Body of pancreas (tissue), 4 donors: ENCODE measurements around the gene GART.

Source experiments
- POLR2A ChIP-seq, 3 donors: fragments of 450-650 bp; IDR thresholded peaks; one replicate each; pipeline ENCODE4 v1.6.1; 2016; ENCODE audit warnings: antibody characterized with exemption in 3 of 3, mild to moderate bottlenecking in 2 of 3
- TF ChIP-seq, protein P1 (sequence below), 7 experiments: fragments of 450-650 bp in 4 of 7; fragments of 200-600 bp in 3 of 7; sonication (generic) in 3 of 7; IDR thresholded peaks; one replicate each; pipeline ENCODE4 v1.5.1; 2016 to 2019; ENCODE audit warnings: antibody characterized with exemption in 7 of 7

DNA sequence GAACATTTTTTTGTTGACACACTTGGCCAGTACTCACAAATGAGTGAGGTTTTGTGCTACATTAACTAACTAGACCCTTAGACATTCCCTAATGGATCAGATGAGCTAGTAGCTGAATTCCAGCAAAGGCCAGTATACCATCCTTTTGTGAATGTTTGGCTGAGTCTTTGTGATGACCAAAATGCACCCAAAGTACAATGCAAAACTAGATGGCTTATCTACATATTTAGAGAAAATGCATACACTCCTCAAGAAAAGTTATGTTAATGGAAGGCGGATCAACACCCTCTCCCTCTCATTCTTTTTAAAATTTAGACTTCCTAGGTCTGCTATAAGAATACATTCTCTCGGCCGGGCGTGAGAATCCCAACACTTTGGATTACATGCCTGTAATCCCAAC, 30.3 kb downstream of the GART start:
- TF ChIP-seq, protein P1, sequence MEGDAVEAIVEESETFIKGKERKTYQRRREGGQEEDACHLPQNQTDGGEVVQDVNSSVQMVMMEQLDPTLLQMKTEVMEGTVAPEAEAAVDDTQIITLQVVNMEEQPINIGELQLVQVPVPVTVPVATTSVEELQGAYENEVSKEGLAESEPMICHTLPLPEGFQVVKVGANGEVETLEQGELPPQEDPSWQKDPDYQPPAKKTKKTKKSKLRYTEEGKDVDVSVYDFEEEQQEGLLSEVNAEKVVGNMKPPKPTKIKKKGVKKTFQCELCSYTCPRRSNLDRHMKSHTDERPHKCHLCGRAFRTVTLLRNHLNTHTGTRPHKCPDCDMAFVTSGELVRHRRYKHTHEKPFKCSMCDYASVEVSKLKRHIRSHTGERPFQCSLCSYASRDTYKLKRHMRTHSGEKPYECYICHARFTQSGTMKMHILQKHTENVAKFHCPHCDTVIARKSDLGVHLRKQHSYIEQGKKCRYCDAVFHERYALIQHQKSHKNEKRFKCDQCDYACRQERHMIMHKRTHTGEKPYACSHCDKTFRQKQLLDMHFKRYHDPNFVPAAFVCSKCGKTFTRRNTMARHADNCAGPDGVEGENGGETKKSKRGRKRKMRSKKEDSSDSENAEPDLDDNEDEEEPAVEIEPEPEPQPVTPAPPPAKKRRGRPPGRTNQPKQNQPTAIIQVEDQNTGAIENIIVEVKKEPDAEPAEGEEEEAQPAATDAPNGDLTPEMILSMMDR (IDR thresholded peaks at IDR 0.05): no peak
- no peak for TF ChIP-seq POLR2A (IDR thresholded peaks at IDR 0.05)
